ENCODE results near the gene SMAD2.

The SMAD2 gene

GRCh38 chr18:47815486-47816270 is 114.8 kb downstream of the SMAD2 start:
- peak; percentile 37 to 84 for DNase-seq (ENCODE audit: low read depth in 1 of 2, low spot score in 1 of 2)
- in situ Hi-C loops (cut with HindIII; ENCODE audit: low pct_unique_long_range_greater_than_20kb, low sequenced_read_pairs), result no loop called here
- no peak for TF ChIP-seq JUND (IDR thresholded peaks at IDR 0.05; ENCODE audit: low read depth)

- in situ Hi-C loops (cut with HindIII; ENCODE audit: low pct_unique_long_range_greater_than_20kb, low sequenced_read_pairs), result no loop called here
- DNase-seq (ENCODE audit: low read depth in 1 of 2, low spot score in 1 of 2), result no peak
- TF ChIP-seq JUND (IDR thresholded peaks at IDR 0.05; ENCODE audit: low read depth), result no peak
Measured at GRCh38 chr18:47809420-47809819, 121.0 kb downstream of the SMAD2 start.

- in situ Hi-C loops (cut with HindIII; ENCODE audit: low pct_unique_long_range_greater_than_20kb, low sequenced_read_pairs), result no loop called here
- TF ChIP-seq JUND (IDR thresholded peaks at IDR 0.05; ENCODE audit: low read depth), result no peak
- no peak for DNase-seq (ENCODE audit: low read depth in 1 of 2, low spot score in 1 of 2)
Measured at GRCh38 chr18:47802802-47803201, 127.7 kb downstream of the SMAD2 start.

- DNase-seq (ENCODE audit: low read depth in 1 of 2, low spot score in 1 of 2), result no peak
- no peak for TF ChIP-seq JUND (IDR thresholded peaks at IDR 0.05; ENCODE audit: low read depth)
- in situ Hi-C loops (cut with HindIII; ENCODE audit: low pct_unique_long_range_greater_than_20kb, low sequenced_read_pairs), result no loop called here
Measured at GRCh38 chr18:47801817-47802216, 128.6 kb downstream of the SMAD2 start.

GRCh38 chr18:47800756-47801155 is 129.7 kb downstream of the SMAD2 start:
- DNase-seq (ENCODE audit: low read depth in 1 of 2, low spot score in 1 of 2), result no peak
- in situ Hi-C loops (cut with HindIII; ENCODE audit: low pct_unique_long_range_greater_than_20kb, low sequenced_read_pairs), result no loop called here
- TF ChIP-seq JUND (IDR thresholded peaks at IDR 0.05; ENCODE audit: low read depth), result no peak

GRCh38 chr18:47800248-47800647 is 130.2 kb downstream of the SMAD2 start:
- in situ Hi-C loops (cut with HindIII; ENCODE audit: low pct_unique_long_range_greater_than_20kb, low sequenced_read_pairs), result no loop called here
- no peak for TF ChIP-seq JUND (IDR thresholded peaks at IDR 0.05; ENCODE audit: low read depth)
- DNase-seq (ENCODE audit: low read depth in 1 of 2, low spot score in 1 of 2), result no peak

GRCh38 chr18:47799376-47799775 is 131.1 kb downstream of the SMAD2 start:
- DNase-seq (ENCODE audit: low read depth in 1 of 2, low spot score in 1 of 2), result no peak
- in situ Hi-C loops (cut with HindIII; ENCODE audit: low pct_unique_long_range_greater_than_20kb, low sequenced_read_pairs), result no loop called here
- no peak for TF ChIP-seq JUND (IDR thresholded peaks at IDR 0.05; ENCODE audit: low read depth)

- in situ Hi-C loops (cut with HindIII; ENCODE audit: low pct_unique_long_range_greater_than_20kb, low sequenced_read_pairs), result no loop called here
- DNase-seq (ENCODE audit: low read depth in 1 of 2, low spot score in 1 of 2), result no peak
- TF ChIP-seq JUND (IDR thresholded peaks at IDR 0.05; ENCODE audit: low read depth), result no peak
Measured at GRCh38 chr18:47798366-47798765, 132.1 kb downstream of the SMAD2 start.

- no peak for DNase-seq (ENCODE audit: low read depth in 1 of 2, low spot score in 1 of 2)
- in situ Hi-C loops (cut with HindIII; ENCODE audit: low pct_unique_long_range_greater_than_20kb, low sequenced_read_pairs), result no loop called here
Measured at GRCh38 chr18:47797126-47797525, 133.3 kb downstream of the SMAD2 start.

GRCh38 chr18:47795434-47795814 is 135.0 kb downstream of the SMAD2 start:
- no peak for DNase-seq (ENCODE audit: low read depth in 1 of 2, low spot score in 1 of 2)
- TF ChIP-seq JUND (IDR thresholded peaks at IDR 0.05; ENCODE audit: low read depth), result no peak
- in situ Hi-C loops (cut with HindIII; ENCODE audit: low pct_unique_long_range_greater_than_20kb, low sequenced_read_pairs), result no loop called here

More at GRCh38 chr18:47797126-47797525, 133.3 kb downstream of the SMAD2 start:
- no peak for TF ChIP-seq JUND (IDR thresholded peaks at IDR 0.05; ENCODE audit: low read depth)

- in situ Hi-C loops (cut with HindIII; ENCODE audit: low pct_unique_long_range_greater_than_20kb, low sequenced_read_pairs), result no loop called here
- TF ChIP-seq JUND (IDR thresholded peaks at IDR 0.05; ENCODE audit: low read depth), result no peak
- DNase-seq (ENCODE audit: low read depth in 1 of 2, low spot score in 1 of 2), result no peak
Measured at GRCh38 chr18:47794725-47795433, 135.6 kb downstream of the SMAD2 start.

GRCh38 chr18:47793609-47794008 is 136.8 kb downstream of the SMAD2 start:
- TF ChIP-seq JUND (IDR thresholded peaks at IDR 0.05; ENCODE audit: low read depth), result no peak
- no peak for DNase-seq (ENCODE audit: low read depth in 1 of 2, low spot score in 1 of 2)
- in situ Hi-C loops (cut with HindIII; ENCODE audit: low pct_unique_long_range_greater_than_20kb, low sequenced_read_pairs), result no loop called here

GRCh38 chr18:47791461-47791985 is 138.9 kb downstream of the SMAD2 start:
- in situ Hi-C loops (cut with HindIII; ENCODE audit: low pct_unique_long_range_greater_than_20kb, low sequenced_read_pairs), result no loop called here
- no peak for TF ChIP-seq JUND (IDR thresholded peaks at IDR 0.05; ENCODE audit: low read depth)
- DNase-seq (ENCODE audit: low read depth in 1 of 2, low spot score in 1 of 2), result no peak
